WTC11 (cell line): ENCODE measurements around the gene ASNSD1. TPM values are rescaled to one million over a fixed set of nuclear protein-coding genes. Genes with fewer than 3 reads are reported as not detected.

Source experiments
- ATAC-seq: fragments of 200-7000 bp; cut with Tn5 transposase; 2 replicates; pipeline ENCODE4 v1.10.0; 2021; ENCODE audit warnings: mild to moderate bottlenecking, moderate library complexity
- CTCF ChIA-PET: fragments of 300-600 bp; sonication (Branson Sonifier 250); formaldehyde crosslinking; loops from one replicate; lab custom pipeline; 2021; ENCODE audit warnings: antibody characterized with exemption; lab: Charles Lee
- POLR2A ChIA-PET: fragments of 350-600 bp; sonication (Branson Sonifier 250); formaldehyde crosslinking; loops from one replicate; lab custom pipeline; 2021; ENCODE audit warnings: antibody characterized with exemption; lab: Charles Lee
- DNase-seq: peaks from one replicate; pipeline ENCODE4 v3.0.0; 2021; ENCODE audit warnings: low spot score
- H3K27ac Mint-ChIP-seq: 2 replicates; pipeline ENCODE4 v1.8.0; 2021; ENCODE audit warnings: mixed read lengths
- H3K27me3 Mint-ChIP-seq: 2 replicates; pipeline ENCODE4 v1.8.0; 2021; ENCODE audit warnings: low read depth, mild to moderate bottlenecking, moderate library complexity, mixed read lengths
- H3K36me3 Mint-ChIP-seq: 2 replicates; pipeline ENCODE4 v1.8.0; 2021; ENCODE audit warnings: mixed read lengths
- H3K4me1 Mint-ChIP-seq: 2 replicates; pipeline ENCODE4 v1.8.0; 2022; ENCODE audit warnings: mixed read lengths
- H3K4me3 Mint-ChIP-seq: 2 replicates; pipeline ENCODE4 v1.8.0; 2021; ENCODE audit warnings: mild to moderate bottlenecking, moderate library complexity, mixed read lengths
- H3K9me3 Mint-ChIP-seq: 2 replicates; pipeline ENCODE4 v1.8.0; 2021; ENCODE audit warnings: mixed read lengths
- ARID4B ChIP-seq: sonication (generic); formaldehyde crosslinking; IDR thresholded peaks from 2 replicates; pipeline ENCODE4 v1.8.0; 2023; ENCODE audit warnings: missing genetic modification reagents, mild to moderate bottlenecking, borderline replicate concordance
- ETV6 ChIP-seq: sonication (generic); formaldehyde crosslinking; IDR thresholded peaks from 2 replicates; pipeline ENCODE4 v1.8.1; 2022; ENCODE audit warnings: mild to moderate bottlenecking, missing genetic modification reagents
- GABPB1 ChIP-seq: sonication (generic); formaldehyde crosslinking; IDR thresholded peaks from 2 replicates; pipeline ENCODE4 v1.8.1; 2023; ENCODE audit warnings: mild to moderate bottlenecking, missing genetic modification reagents
- JAZF1 ChIP-seq: fragments of 250-450 bp; sonication (Bioruptor Pico); IDR thresholded peaks from 2 replicates; pipeline ENCODE4 v1.9.0; 2021; ENCODE audit warnings: moderate library complexity, mild to moderate bottlenecking, inconsistent platforms
- MXD4 ChIP-seq: fragments of 250-450 bp; sonication (Bioruptor Pico); IDR thresholded peaks from 2 replicates; pipeline ENCODE4 v1.8.0; 2021; ENCODE audit warnings: mild to moderate bottlenecking, moderate library complexity, borderline replicate concordance
- NFE2L1 ChIP-seq: sonication (generic); formaldehyde crosslinking; IDR thresholded peaks from 2 replicates; pipeline ENCODE4 v1.8.1; 2023; ENCODE audit warnings: missing genetic modification reagents
- NR1H2 ChIP-seq: sonication (generic); formaldehyde crosslinking; IDR thresholded peaks from 2 replicates; pipeline ENCODE4 v1.9.0; 2021; ENCODE audit warnings: mild to moderate bottlenecking, moderate library complexity, missing genetic modification reagents
- NR2C2 ChIP-seq: sonication (generic); formaldehyde crosslinking; IDR thresholded peaks from 2 replicates; pipeline ENCODE4 v1.8.0; 2022; ENCODE audit warnings: mild to moderate bottlenecking, missing genetic modification reagents
- RORB ChIP-seq: fragments of 250-450 bp; sonication (Bioruptor Pico); IDR thresholded peaks from 2 replicates; pipeline ENCODE4 v1.9.0; 2021; ENCODE audit warnings: mild to moderate bottlenecking
- ZBTB43 ChIP-seq: sonication (generic); formaldehyde crosslinking; IDR thresholded peaks from 2 replicates; pipeline ENCODE4 v1.8.1; 2023; ENCODE audit warnings: mild to moderate bottlenecking, missing genetic modification reagents
- ZNF219 ChIP-seq: sonication (generic); formaldehyde crosslinking; IDR thresholded peaks from 2 replicates; pipeline ENCODE4 v1.8.0; 2023; ENCODE audit warnings: missing genetic modification reagents, mild to moderate bottlenecking, borderline replicate concordance
- ZNF416 ChIP-seq: fragments of 250-450 bp; sonication (Bioruptor Pico); IDR thresholded peaks from 2 replicates; pipeline ENCODE4 v1.9.0; 2021; ENCODE audit warnings: mild to moderate bottlenecking, inconsistent platforms
- total RNA-seq: library from RNA; stranded (reverse); gene quantifications from 3 replicates; pipeline ENCODE4 v1.2.3, GENCODE V29; 2021
- TF ChIP-seq, protein P1 (sequence below): sonication (generic); formaldehyde crosslinking; IDR thresholded peaks from 2 replicates; pipeline ENCODE4 v1.8.1; 2023; ENCODE audit warnings: mild to moderate bottlenecking, missing genetic modification reagents, moderate library complexity
- TF ChIP-seq, protein P2 (sequence below): fragments of 250-450 bp; sonication (Bioruptor Pico); IDR thresholded peaks from 2 replicates; pipeline ENCODE4 v1.9.0; 2021; ENCODE audit warnings: mild to moderate bottlenecking, borderline replicate concordance
- TF ChIP-seq, protein P3 (sequence below): sonication (generic); formaldehyde crosslinking; IDR thresholded peaks from 2 replicates; pipeline ENCODE4 v1.8.0; 2022; ENCODE audit warnings: missing genetic modification reagents
- TF ChIP-seq, protein P4 (sequence below): sonication (generic); formaldehyde crosslinking; conservative IDR thresholded peaks from 2 replicates; pipeline ENCODE4 v1.8.1; 2023; ENCODE audit warnings: mild to moderate bottlenecking, low read depth, missing genetic modification reagents, moderate library complexity

ASNSD1 gene
- total RNA-seq, 1 experiment from 2014 or later = 30.5 TPM

DNA sequence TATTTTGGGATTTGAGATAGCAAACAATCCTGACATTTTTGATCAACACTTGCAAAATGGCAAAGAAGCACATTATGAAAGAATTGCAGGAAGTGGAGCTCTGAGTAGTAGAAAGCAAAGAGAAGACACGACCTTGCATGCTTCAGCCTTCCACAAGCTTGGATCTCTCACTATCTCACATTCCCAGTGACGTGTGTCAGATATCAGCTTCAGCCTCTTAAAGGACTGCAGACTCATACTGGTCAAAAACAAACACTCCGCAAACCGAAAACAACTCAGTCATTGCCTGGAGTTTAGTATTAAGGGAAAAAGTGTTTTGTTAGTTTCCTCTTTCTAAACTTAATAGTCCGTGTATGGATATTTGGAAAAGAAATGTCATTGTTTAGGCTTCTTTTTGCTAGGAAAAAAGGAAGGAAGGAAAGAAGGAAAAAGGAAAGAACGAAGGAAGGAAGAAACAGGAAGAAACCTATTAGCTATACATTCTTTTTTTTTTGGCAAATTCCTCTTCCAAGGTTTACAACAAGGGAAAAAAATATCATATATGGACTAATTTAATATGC lies 48.1 kb upstream of the ASNSD1 start:
- DNase-seq (no peak), ATAC-seq (0 out of 2 replicates have a peak, but pooled peaks have one; percentile 38)
- no peaks in the 10 kb centered on the region for H3K27me3 Mint-ChIP-seq
- TF ChIP-seq, protein P1, sequence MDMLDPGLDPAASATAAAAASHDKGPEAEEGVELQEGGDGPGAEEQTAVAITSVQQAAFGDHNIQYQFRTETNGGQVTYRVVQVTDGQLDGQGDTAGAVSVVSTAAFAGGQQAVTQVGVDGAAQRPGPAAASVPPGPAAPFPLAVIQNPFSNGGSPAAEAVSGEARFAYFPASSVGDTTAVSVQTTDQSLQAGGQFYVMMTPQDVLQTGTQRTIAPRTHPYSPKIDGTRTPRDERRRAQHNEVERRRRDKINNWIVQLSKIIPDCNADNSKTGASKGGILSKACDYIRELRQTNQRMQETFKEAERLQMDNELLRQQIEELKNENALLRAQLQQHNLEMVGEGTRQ (CRISPR knock-in tag) = no peak
- TF ChIP-seq NFE2L1 (CRISPR knock-in tag) (no peak), ZBTB43 (CRISPR knock-in tag) (no peak), NR1H2 (CRISPR knock-in tag) (no peak), GABPB1 (CRISPR knock-in tag) (no peak), NR2C2 (CRISPR knock-in tag) (no peak), JAZF1 (CRISPR knock-in tag) (no peak), ETV6 (CRISPR knock-in tag) (no peak), RORB (CRISPR knock-in tag) (no peak), ZNF219 (no peak), MXD4 (CRISPR knock-in tag) (no peak), ZNF416 (CRISPR knock-in tag) (no peak), ARID4B (CRISPR knock-in tag) (no peak)
- TF ChIP-seq, protein P2, sequence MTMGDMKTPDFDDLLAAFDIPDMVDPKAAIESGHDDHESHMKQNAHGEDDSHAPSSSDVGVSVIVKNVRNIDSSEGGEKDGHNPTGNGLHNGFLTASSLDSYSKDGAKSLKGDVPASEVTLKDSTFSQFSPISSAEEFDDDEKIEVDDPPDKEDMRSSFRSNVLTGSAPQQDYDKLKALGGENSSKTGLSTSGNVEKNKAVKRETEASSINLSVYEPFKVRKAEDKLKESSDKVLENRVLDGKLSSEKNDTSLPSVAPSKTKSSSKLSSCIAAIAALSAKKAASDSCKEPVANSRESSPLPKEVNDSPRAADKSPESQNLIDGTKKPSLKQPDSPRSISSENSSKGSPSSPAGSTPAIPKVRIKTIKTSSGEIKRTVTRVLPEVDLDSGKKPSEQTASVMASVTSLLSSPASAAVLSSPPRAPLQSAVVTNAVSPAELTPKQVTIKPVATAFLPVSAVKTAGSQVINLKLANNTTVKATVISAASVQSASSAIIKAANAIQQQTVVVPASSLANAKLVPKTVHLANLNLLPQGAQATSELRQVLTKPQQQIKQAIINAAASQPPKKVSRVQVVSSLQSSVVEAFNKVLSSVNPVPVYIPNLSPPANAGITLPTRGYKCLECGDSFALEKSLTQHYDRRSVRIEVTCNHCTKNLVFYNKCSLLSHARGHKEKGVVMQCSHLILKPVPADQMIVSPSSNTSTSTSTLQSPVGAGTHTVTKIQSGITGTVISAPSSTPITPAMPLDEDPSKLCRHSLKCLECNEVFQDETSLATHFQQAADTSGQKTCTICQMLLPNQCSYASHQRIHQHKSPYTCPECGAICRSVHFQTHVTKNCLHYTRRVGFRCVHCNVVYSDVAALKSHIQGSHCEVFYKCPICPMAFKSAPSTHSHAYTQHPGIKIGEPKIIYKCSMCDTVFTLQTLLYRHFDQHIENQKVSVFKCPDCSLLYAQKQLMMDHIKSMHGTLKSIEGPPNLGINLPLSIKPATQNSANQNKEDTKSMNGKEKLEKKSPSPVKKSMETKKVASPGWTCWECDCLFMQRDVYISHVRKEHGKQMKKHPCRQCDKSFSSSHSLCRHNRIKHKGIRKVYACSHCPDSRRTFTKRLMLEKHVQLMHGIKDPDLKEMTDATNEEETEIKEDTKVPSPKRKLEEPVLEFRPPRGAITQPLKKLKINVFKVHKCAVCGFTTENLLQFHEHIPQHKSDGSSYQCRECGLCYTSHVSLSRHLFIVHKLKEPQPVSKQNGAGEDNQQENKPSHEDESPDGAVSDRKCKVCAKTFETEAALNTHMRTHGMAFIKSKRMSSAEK = no peak
- TF ChIP-seq, protein P3, sequence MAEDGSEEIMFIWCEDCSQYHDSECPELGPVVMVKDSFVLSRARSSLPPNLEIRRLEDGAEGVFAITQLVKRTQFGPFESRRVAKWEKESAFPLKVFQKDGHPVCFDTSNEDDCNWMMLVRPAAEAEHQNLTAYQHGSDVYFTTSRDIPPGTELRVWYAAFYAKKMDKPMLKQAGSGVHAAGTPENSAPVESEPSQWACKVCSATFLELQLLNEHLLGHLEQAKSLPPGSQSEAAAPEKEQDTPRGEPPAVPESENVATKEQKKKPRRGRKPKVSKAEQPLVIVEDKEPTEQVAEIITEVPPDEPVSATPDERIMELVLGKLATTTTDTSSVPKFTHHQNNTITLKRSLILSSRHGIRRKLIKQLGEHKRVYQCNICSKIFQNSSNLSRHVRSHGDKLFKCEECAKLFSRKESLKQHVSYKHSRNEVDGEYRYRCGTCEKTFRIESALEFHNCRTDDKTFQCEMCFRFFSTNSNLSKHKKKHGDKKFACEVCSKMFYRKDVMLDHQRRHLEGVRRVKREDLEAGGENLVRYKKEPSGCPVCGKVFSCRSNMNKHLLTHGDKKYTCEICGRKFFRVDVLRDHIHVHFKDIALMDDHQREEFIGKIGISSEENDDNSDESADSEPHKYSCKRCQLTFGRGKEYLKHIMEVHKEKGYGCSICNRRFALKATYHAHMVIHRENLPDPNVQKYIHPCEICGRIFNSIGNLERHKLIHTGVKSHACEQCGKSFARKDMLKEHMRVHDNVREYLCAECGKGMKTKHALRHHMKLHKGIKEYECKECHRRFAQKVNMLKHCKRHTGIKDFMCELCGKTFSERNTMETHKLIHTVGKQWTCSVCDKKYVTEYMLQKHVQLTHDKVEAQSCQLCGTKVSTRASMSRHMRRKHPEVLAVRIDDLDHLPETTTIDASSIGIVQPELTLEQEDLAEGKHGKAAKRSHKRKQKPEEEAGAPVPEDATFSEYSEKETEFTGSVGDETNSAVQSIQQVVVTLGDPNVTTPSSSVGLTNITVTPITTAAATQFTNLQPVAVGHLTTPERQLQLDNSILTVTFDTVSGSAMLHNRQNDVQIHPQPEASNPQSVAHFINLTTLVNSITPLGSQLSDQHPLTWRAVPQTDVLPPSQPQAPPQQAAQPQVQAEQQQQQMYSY (CRISPR knock-in tag) = no peak
- TF ChIP-seq, protein P4, sequence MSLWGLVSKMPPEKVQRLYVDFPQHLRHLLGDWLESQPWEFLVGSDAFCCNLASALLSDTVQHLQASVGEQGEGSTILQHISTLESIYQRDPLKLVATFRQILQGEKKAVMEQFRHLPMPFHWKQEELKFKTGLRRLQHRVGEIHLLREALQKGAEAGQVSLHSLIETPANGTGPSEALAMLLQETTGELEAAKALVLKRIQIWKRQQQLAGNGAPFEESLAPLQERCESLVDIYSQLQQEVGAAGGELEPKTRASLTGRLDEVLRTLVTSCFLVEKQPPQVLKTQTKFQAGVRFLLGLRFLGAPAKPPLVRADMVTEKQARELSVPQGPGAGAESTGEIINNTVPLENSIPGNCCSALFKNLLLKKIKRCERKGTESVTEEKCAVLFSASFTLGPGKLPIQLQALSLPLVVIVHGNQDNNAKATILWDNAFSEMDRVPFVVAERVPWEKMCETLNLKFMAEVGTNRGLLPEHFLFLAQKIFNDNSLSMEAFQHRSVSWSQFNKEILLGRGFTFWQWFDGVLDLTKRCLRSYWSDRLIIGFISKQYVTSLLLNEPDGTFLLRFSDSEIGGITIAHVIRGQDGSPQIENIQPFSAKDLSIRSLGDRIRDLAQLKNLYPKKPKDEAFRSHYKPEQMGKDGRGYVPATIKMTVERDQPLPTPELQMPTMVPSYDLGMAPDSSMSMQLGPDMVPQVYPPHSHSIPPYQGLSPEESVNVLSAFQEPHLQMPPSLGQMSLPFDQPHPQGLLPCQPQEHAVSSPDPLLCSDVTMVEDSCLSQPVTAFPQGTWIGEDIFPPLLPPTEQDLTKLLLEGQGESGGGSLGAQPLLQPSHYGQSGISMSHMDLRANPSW = no peak
- TF ChIP-seq, all 79 proteins: peak for 0
- Mint-ChIP-seq H3K27ac (no peak overlapping the region), H3K9me3 (no peaks in the 10 kb centered on the region), H3K4me1 (peaks cover 4% of the 10 kb centered on the region; the same call in 1 of the 2 replicates), H3K4me3 (no peak overlapping the region), H3K36me3 (no peaks in the 10 kb centered on the region)
- ChIA-PET CTCF (interaction anchor here (0.8 kb wide), 1 partner anchor 16 kb away, joined by 3 read pairs; no protein-coding TSS in a partner anchor), POLR2A (no interaction called here)
